GM12865 (cell line): Measurements from ENCODE around the gene ADCY7.

ENCODE experiments used
- DNase-seq: peaks from one replicate; pipeline ENCODE4 v3.0.0; 2010; ENCODE audit warnings: low read depth
- H3K4me3 ChIP-seq: 2 replicates; pipeline ENCODE4 v1.5.1; 2011; ENCODE audit warnings: mild to moderate bottlenecking, low read depth, low read length, control low read depth
- TF ChIP-seq, protein P1 (sequence below): IDR thresholded peaks from 2 replicates; pipeline ENCODE4 v1.5.1; 2011; ENCODE audit warnings: low read length, control low read depth, low read depth, inconsistent platforms; ENCODE audit not compliant: insufficient read depth; ENCODE audit errors: missing control alignments

ADCY7 gene

DNA sequence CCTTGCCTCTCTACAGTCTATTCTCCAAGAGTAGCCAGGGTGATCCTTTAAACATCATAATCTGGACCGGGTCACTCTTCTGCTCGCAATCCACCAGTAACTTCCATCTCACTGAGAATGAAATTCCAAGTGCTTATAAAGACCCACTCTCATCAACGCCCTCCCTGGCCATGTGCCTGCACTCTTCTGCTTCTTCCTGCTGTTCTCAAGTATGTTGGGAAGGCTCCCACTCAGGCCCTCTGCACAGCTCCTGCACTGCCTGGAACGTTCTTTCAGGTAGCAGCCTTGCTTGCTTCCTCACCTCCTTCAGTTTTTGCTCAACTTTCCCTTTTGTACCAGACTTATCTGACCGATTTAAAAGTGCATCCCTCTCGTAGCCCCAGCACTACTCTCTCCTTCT is 58.0 kb downstream of the ADCY7 start:
- DNase-seq = no peak
- TF ChIP-seq, protein P1, sequence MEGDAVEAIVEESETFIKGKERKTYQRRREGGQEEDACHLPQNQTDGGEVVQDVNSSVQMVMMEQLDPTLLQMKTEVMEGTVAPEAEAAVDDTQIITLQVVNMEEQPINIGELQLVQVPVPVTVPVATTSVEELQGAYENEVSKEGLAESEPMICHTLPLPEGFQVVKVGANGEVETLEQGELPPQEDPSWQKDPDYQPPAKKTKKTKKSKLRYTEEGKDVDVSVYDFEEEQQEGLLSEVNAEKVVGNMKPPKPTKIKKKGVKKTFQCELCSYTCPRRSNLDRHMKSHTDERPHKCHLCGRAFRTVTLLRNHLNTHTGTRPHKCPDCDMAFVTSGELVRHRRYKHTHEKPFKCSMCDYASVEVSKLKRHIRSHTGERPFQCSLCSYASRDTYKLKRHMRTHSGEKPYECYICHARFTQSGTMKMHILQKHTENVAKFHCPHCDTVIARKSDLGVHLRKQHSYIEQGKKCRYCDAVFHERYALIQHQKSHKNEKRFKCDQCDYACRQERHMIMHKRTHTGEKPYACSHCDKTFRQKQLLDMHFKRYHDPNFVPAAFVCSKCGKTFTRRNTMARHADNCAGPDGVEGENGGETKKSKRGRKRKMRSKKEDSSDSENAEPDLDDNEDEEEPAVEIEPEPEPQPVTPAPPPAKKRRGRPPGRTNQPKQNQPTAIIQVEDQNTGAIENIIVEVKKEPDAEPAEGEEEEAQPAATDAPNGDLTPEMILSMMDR = no peak
- no peak overlapping the region for H3K4me3 ChIP-seq

DNA sequence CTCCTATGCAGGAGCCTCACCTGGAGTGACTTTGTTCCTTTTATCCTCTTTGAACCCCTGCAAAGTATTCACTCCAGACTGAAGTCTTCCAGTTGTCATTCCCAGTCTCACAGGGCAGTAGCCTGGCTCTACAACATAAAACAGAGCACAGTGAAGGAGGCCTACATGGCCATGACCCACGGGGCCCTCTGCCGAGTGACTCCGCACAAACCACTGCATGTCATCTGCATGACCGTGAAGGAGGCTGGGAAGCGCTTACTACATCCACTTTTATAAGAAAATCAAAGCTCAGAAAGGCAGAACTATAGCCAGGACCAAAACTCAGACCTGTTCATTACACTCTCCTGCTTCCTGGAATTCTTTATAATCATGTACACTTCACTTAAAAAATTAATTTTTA is 59.9 kb downstream of the ADCY7 start:
- TF ChIP-seq, protein P1 = no peak
- no peak overlapping the region for H3K4me3 ChIP-seq
- no peak for DNase-seq

DNA sequence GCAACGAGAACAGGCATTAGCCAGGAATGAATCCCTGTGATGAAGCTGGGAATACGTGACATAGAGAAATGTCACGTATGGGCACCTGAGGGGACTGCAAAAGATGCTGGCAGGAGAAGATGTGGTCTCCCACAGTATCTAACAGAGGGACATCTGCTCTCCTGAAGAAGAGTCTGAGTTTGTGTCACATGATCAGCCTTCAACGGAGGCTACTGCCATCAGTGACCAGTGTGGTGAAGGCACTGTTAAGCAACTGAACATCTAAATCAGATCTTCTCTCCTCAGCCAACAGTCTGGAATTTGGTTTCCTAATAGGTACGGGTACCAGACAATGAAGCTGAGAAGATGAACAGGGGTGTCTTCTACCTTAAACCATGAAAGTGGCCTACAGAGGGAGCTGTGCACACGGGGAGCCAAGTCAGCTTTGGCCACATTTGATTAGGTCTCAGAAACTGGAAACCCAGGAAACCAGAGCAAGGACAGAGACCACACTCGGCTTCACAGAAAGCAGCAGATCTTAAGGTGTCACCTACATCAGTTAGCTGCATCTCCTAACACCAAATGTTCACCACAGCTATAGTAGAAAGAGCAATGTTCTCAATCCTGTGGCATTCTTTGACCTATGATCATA is 60.6 kb downstream of the ADCY7 start:
- TF ChIP-seq, protein P1 = peak; percentile 74
- H3K4me3 ChIP-seq = no peak overlapping the region
- peak; percentile 88 for DNase-seq

DNA sequence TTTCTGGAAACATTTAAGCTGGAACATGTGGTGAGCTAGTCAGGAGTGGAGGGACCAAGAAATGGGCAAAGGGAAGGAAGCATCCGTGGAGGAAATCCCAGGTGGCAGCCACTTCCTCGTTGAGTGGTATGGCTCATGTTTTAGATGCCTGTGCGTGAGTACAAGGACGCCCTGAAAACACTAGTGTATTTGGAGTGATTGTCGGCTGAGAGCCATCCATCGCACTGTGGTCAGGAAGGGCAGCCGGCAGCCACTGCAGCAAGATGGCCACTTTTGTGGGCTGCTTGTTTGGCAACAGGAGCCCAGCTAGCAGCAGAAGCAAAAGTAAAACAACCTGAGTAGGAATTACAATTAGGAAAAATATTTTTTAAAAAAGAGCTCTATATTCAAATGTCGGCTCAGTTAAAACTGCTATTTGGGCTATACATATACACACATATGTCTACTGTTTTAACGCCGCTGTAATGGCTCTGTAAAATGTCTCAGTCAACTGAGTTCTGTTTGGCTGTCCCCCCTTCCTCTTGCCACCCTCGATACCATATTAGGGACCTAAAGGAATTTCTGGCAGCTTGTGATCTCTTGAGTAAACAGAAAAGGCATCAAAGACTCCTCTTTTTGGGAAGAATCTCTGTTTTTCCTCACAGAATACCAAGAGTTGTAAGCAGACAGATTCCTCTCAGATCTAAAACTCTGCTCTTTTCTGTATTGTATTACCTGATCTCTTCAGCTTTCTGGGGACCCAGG is 63.3 kb downstream of the ADCY7 start:
- DNase-seq = no peak
- H3K4me3 ChIP-seq = no peak overlapping the region
- TF ChIP-seq, protein P1 = no peak

DNA sequence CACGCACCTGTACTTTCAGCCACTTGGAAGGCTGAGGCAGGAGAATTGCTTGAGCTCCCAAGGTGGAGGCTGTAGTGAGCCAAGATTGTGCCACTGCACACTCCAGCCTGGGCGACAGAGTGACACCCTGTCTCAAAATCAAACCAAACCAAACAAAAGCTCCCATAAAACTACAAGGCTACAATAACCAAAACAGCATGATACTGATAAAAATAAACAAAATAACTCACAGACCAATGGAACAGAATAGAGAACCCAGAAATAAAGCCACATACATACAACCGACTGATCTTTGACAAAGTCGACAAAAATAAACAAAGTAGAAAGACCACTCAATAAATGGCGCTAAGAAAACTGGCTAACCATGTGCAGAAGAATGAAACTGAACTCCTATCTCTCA is 65.2 kb downstream of the ADCY7 start:
- DNase-seq = no peak
- H3K4me3 ChIP-seq = no peak overlapping the region
- TF ChIP-seq, protein P1 = no peak

DNA sequence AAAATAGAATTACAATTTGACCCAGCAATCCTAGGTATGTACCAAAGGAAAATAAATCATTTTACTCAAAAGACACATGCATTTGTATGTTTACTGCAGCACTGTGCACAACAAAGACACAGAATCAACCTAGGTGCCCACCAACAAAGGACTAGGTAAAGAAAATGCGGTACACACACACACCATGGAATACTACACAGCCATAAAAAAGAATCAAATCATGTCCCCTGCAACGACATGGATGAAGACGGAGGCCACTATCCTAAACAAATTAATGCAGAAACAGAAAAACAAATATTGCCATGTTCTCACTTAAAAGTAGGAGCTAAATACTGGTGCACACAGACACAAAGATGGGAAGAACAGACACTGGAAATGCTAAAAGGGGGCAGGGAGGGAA is 66.2 kb downstream of the ADCY7 start:
- TF ChIP-seq, protein P1 = no peak
- no peak overlapping the region for H3K4me3 ChIP-seq
- no peak for DNase-seq
